Fibroblast of lung (primary cell): ENCODE measurements around the gene HOXB5. TPM values are rescaled to one million over a fixed set of nuclear protein-coding genes. Genes with fewer than 3 reads are reported as not detected.

ENCODE experiments used
- DNase-seq, 2 donors: peaks; one replicate each; pipeline versions ENCODE4 v3.0.0 to v3.0.0-alpha.2; 2010; ENCODE audit warnings: low read depth in 2 of 2
- H2AFZ ChIP-seq: 2 replicates; pipeline ENCODE4 v1.5.1; 2012; ENCODE audit warnings: low read length, control low read depth, inconsistent platforms
- H3K27ac ChIP-seq: 2 replicates; pipeline ENCODE4 v1.5.1; 2011; ENCODE audit warnings: low read length, control low read depth; ENCODE audit not compliant: insufficient read depth
- H3K27me3 ChIP-seq: 2 replicates; pipeline ENCODE4 v1.5.1; 2011; ENCODE audit warnings: mild to moderate bottlenecking, low read length; ENCODE audit not compliant: control insufficient read depth, insufficient read depth
- H3K36me3 ChIP-seq: 2 replicates; pipeline ENCODE4 v1.5.1; 2011; ENCODE audit warnings: low read length; ENCODE audit not compliant: control insufficient read depth, insufficient read depth
- H3K4me1 ChIP-seq: 2 replicates; pipeline ENCODE4 v1.5.1; 2011; ENCODE audit warnings: low read length; ENCODE audit not compliant: control insufficient read depth, insufficient read depth; ENCODE audit errors: extremely low read depth
- H3K4me2 ChIP-seq: 2 replicates; pipeline ENCODE4 v1.5.1; 2011; ENCODE audit warnings: low read length, control low read depth; ENCODE audit not compliant: insufficient read depth; ENCODE audit errors: extremely low read depth
- H3K4me3 ChIP-seq, 4 experiments: fragments of 200-600 bp in 1 of 4; sonication (generic) in 1 of 4; replicated peaks in 1 of 4; 2 replicates each; pipeline ENCODE4 v1.5.1; 2011 to 2016; ENCODE audit warnings: low read length in 4 of 4, low read depth in 3 of 4, mild to moderate bottlenecking in 3 of 4, control low read depth in 2 of 4, inconsistent platforms in 1 of 4, mixed read lengths in 1 of 4; ENCODE audit not compliant: insufficient read depth in 1 of 4; ENCODE audit errors: control extremely low read depth in 1 of 4
- H3K79me2 ChIP-seq: 2 replicates; pipeline ENCODE4 v1.5.1; 2012; ENCODE audit warnings: mild to moderate bottlenecking, low read length, inconsistent platforms; ENCODE audit not compliant: control insufficient read depth, insufficient read depth
- H3K9ac ChIP-seq: 2 replicates; pipeline ENCODE4 v1.5.1; 2011; ENCODE audit warnings: mild to moderate bottlenecking, low read length, control low read depth; ENCODE audit not compliant: insufficient read depth
- H3K9me3 ChIP-seq: 2 replicates; pipeline ENCODE4 v1.5.1; 2012; ENCODE audit warnings: low read depth, low read length; ENCODE audit not compliant: control insufficient read depth, insufficient read depth
- H4K20me1 ChIP-seq: 2 replicates; pipeline ENCODE4 v1.5.1; 2011; ENCODE audit warnings: low read length; ENCODE audit not compliant: control insufficient read depth, insufficient read depth; ENCODE audit errors: extremely low read depth
- EZH2 ChIP-seq: IDR thresholded peaks from 2 replicates; pipeline ENCODE4 v1.5.1; 2012; ENCODE audit warnings: low read length, control low read depth, mild to moderate bottlenecking; ENCODE audit errors: missing control alignments
- polyA plus RNA-seq, 2 donors: library from polyadenylated mRNA; depleted of rRNA in 1 of 2; stranded (reverse) in 1 of 2; unstranded in 1 of 2; fragments of >200 nt; gene quantifications; 2 replicates each; pipeline ENCODE4 v1.2.1, GENCODE V29; 2011 to 2012; ENCODE audit warnings: missing spikeins in 1 of 2
- total RNA-seq: library from RNA; depleted of rRNA; stranded (reverse); fragments of >200 nt; gene quantifications from 2 replicates; pipeline ENCODE4 v1.2.1, GENCODE V29; 2014
- TF ChIP-seq, protein P1 (sequence below), 2 donors: IDR thresholded peaks in 1 of 2; conservative IDR thresholded peaks in 1 of 2; 1 replicate in 1 of 2; 2 replicates in 1 of 2; pipeline ENCODE4 v1.5.1; 2011 to 2012; ENCODE audit warnings: low read length in 2 of 2, control low read depth in 1 of 2, inconsistent platforms in 1 of 2, low read depth in 1 of 2, mild to moderate bottlenecking in 1 of 2

The HOXB5 gene
- total and polyA plus RNA-seq, 2 donors (not counting 1 experiment from before 2014, with no cell fraction given): 2.1 to 9.4 TPM

- H3K9me3 ChIP-seq: no peaks in the 10 kb centered on the region
- peak overlapping the region; percentile 80 to 94 (median 83) for H3K4me3 ChIP-seq
- no peaks in the 10 kb centered on the region for H4K20me1 ChIP-seq
- no peak for DNase-seq
- peak overlapping the region; percentile 94 for H3K4me2 ChIP-seq
- H3K9ac ChIP-seq: peak overlapping the region; percentile 60
- TF ChIP-seq EZH2: no peak
- TF ChIP-seq, protein P1, sequence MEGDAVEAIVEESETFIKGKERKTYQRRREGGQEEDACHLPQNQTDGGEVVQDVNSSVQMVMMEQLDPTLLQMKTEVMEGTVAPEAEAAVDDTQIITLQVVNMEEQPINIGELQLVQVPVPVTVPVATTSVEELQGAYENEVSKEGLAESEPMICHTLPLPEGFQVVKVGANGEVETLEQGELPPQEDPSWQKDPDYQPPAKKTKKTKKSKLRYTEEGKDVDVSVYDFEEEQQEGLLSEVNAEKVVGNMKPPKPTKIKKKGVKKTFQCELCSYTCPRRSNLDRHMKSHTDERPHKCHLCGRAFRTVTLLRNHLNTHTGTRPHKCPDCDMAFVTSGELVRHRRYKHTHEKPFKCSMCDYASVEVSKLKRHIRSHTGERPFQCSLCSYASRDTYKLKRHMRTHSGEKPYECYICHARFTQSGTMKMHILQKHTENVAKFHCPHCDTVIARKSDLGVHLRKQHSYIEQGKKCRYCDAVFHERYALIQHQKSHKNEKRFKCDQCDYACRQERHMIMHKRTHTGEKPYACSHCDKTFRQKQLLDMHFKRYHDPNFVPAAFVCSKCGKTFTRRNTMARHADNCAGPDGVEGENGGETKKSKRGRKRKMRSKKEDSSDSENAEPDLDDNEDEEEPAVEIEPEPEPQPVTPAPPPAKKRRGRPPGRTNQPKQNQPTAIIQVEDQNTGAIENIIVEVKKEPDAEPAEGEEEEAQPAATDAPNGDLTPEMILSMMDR (conservative IDR thresholded peaks at IDR 0.05 in 1 of 2, IDR thresholded peaks at IDR 0.05 in 1 of 2; ENCODE audit: low read depth in 1 of 2, low read length in 2 of 2): no peak
- peaks cover 6% of the 10 kb centered on the region for H3K36me3 ChIP-seq
- H2AFZ ChIP-seq: peak overlapping the region; percentile 83
- H3K79me2 ChIP-seq: peaks cover 24% of the 10 kb centered on the region
- H3K27me3 ChIP-seq: peaks cover 24% of the 10 kb centered on the region
- H3K4me1 ChIP-seq: peaks cover 15% of the 10 kb centered on the region
- H3K27ac ChIP-seq: peak overlapping the region; percentile 85
These were observed 17.6 kb upstream of the HOXB5 start for GRCh38 chr17:48611213-48611612.

- H3K79me2 ChIP-seq: peaks cover 24% of the 10 kb centered on the region
- H4K20me1 ChIP-seq: no peaks in the 10 kb centered on the region
- peak within 1 kb of the TSS; percentile 85 for H3K27ac ChIP-seq
- DNase-seq: peak in 1 of 2 donors; percentile 75
- H3K9me3 ChIP-seq: no peaks in the 10 kb centered on the region
- peaks cover 15% of the 10 kb centered on the region for H3K4me1 ChIP-seq
- H3K9ac ChIP-seq: peak within 1 kb of the TSS; percentile 74
- H3K4me2 ChIP-seq: peak within 1 kb of the TSS; percentile 94
- no peak for TF ChIP-seq EZH2
- TF ChIP-seq, protein P1 (conservative IDR thresholded peaks at IDR 0.05 in 1 of 2, IDR thresholded peaks at IDR 0.05 in 1 of 2; ENCODE audit: low read depth in 1 of 2, low read length in 2 of 2): no peak
- peak within 1 kb of the TSS; percentile 83 for H2AFZ ChIP-seq
- H3K36me3 ChIP-seq: peaks cover 6% of the 10 kb centered on the region
- H3K4me3 ChIP-seq: peak within 1 kb of the TSS; percentile 80 to 94 (median 83)
- peaks cover 17% of the 10 kb centered on the region for H3K27me3 ChIP-seq
These were observed 17.0 kb upstream of the HOXB5 start, which contains the start of gene HOXB7 for GRCh38 chr17:48610282-48611211. HOXB7 (minus strand) TSS chr17:48611017; CDS start chr17:48610918, 99 bp downstream.

- H3K4me1 ChIP-seq: peaks cover 15% of the 10 kb centered on the region
- H3K79me2 ChIP-seq: peaks cover 24% of the 10 kb centered on the region
- peaks cover 6% of the 10 kb centered on the region for H3K36me3 ChIP-seq
- no peak for DNase-seq
- peak overlapping the region; percentile 85 for H3K27ac ChIP-seq
- H3K9ac ChIP-seq: peak overlapping the region; percentile 74
- TF ChIP-seq, protein P1 (conservative IDR thresholded peaks at IDR 0.05 in 1 of 2, IDR thresholded peaks at IDR 0.05 in 1 of 2; ENCODE audit: low read depth in 1 of 2, low read length in 2 of 2): no peak
- TF ChIP-seq EZH2: no peak
- H3K4me2 ChIP-seq: peak overlapping the region; percentile 94
- H3K27me3 ChIP-seq: peaks cover 10% of the 10 kb centered on the region
- no peaks in the 10 kb centered on the region for H4K20me1 ChIP-seq
- H3K9me3 ChIP-seq: no peaks in the 10 kb centered on the region
- H3K4me3 ChIP-seq: peak overlapping the region; percentile 80 to 94 (median 83)
- H2AFZ ChIP-seq: no peak overlapping the region
These were observed 16.2 kb upstream of the HOXB5 start for GRCh38 chr17:48609759-48610281.
